HCT116 (cell line): Measurements from ENCODE around the gene H2AZ2. TPM values are rescaled to one million over a fixed set of nuclear protein-coding genes. Genes with fewer than 3 reads are reported as not detected.

Experiments
- ATAC-seq: fragments of 200-7000 bp; cut with Tn5 transposase; 2 replicates; pipeline ENCODE4 v1.9.1; 2020; ENCODE audit warnings: mild to moderate bottlenecking, moderate library complexity
- BruUV-seq: library from RNA; stranded (reverse); fragments of 400-500 nt; replicated peaks from 2 replicates; lab custom pipeline; 2021; lab: Mats Ljungman, UMichigan
- CTCF ChIA-PET: fragments of 300-600 bp; sonication (Branson Sonifier 250); formaldehyde crosslinking; loops from one replicate; lab custom pipeline; 2021; ENCODE audit warnings: antibody characterized with exemption; lab: Charles Lee
- POLR2A ChIA-PET: fragments of 300-600, 350-600 bp; sonication (Branson Sonifier 250); formaldehyde crosslinking; loops from one replicate; lab custom pipeline; 2021; ENCODE audit warnings: antibody characterized with exemption; lab: Charles Lee
- RAD21 ChIA-PET, 2 experiments: fragments of 300-600 bp; sonication (Branson Sonifier 250); formaldehyde crosslinking; loops; one replicate each; lab custom pipeline; 2023; ENCODE audit warnings: low total read pairs in 2 of 2; ENCODE audit not compliant: uncharacterized antibody in 2 of 2, unreplicated experiment in 2 of 2, low non-redundant PET in 1 of 2; lab: Charles Lee
- DNase-seq: peaks from one replicate; pipeline ENCODE4 v3.0.0-alpha.2; 2010; ENCODE audit warnings: low read depth, low spot score
- H2AFZ ChIP-seq: fragments of 200-600 bp; shearing (Covaris generic), sonication (generic); 2 replicates; pipeline ENCODE4 v1.6.1; 2017; ENCODE audit warnings: low read depth, mixed run types, mixed read lengths, antibody characterized with exemption, low read length; ENCODE audit not compliant: poor library complexity, severe bottlenecking
- H3K27ac ChIP-seq: 2 replicates; pipeline ENCODE4 v1.5.1; 2012; ENCODE audit warnings: low read depth, low read length
- H3K27me3 ChIP-seq: fragments of 200-600 bp; sonication (generic); 2 replicates; pipeline ENCODE4 v1.6.1; 2016; ENCODE audit warnings: mixed run types, low read length, mixed read lengths; ENCODE audit not compliant: insufficient read depth
- H3K36me3 ChIP-seq, 2 experiments: fragments of 200-500 bp in 1 of 2; fragments of 200-600 bp in 1 of 2; sonication (Bioruptor generic) in 1 of 2; sonication (generic) in 1 of 2; 2 replicates each; pipeline versions ENCODE4 v1.5.1 to v1.6.1; 2014 to 2016; ENCODE audit warnings: low read length in 2 of 2, inconsistent platforms in 1 of 2, mixed read lengths in 1 of 2, mixed run types in 1 of 2; ENCODE audit not compliant: insufficient read depth in 2 of 2, control insufficient read depth in 1 of 2
- H3K4me1 ChIP-seq, 2 experiments: fragments of 200-600 bp in 1 of 2; sonication (generic) in 1 of 2; 2 replicates each; pipeline versions ENCODE4 v1.5.1 to v1.6.1; 2012 to 2017; ENCODE audit warnings: low read length in 2 of 2, inconsistent platforms in 1 of 2, mild to moderate bottlenecking in 1 of 2, mixed read lengths in 1 of 2, mixed run types in 1 of 2, moderate library complexity in 1 of 2; ENCODE audit not compliant: insufficient read depth in 2 of 2, control insufficient read depth in 1 of 2
- H3K4me2 ChIP-seq: fragments of 200-600 bp; sonication (generic); 2 replicates; pipeline ENCODE4 v1.6.1; 2017; ENCODE audit warnings: mixed run types, low read length, mixed read lengths
- H3K4me3 ChIP-seq, 2 experiments: fragments of 200-600 bp in 1 of 2; sonication (generic) in 1 of 2; replicated peaks in 1 of 2; 2 replicates each; pipeline ENCODE4 v1.5.1; 2011 to 2016; ENCODE audit warnings: low read length in 2 of 2, control low read depth in 1 of 2, low read depth in 1 of 2, mild to moderate bottlenecking in 1 of 2, mixed read lengths in 1 of 2, mixed run types in 1 of 2
- H3K79me2 ChIP-seq: fragments of 200-600 bp; sonication (generic); 2 replicates; pipeline ENCODE4 v1.6.1; 2017; ENCODE audit warnings: mild to moderate bottlenecking, mixed run types, low read length, moderate library complexity, mixed read lengths; ENCODE audit not compliant: insufficient read depth
- H3K9ac ChIP-seq: fragments of 200-600 bp; sonication (generic); 2 replicates; pipeline ENCODE4 v1.6.1; 2016; ENCODE audit warnings: low read length, mixed read lengths
- H3K9me2 ChIP-seq: fragments of 200-600 bp; sonication (generic), shearing (Covaris generic); 2 replicates; pipeline ENCODE4 v1.6.1; 2017; ENCODE audit warnings: mixed run types, mild to moderate bottlenecking, moderate library complexity; ENCODE audit not compliant: insufficient read depth
- H3K9me3 ChIP-seq, 2 experiments: fragments of 200-500 bp in 1 of 2; fragments of 200-600 bp in 1 of 2; sonication (Bioruptor generic) in 1 of 2; sonication (generic) in 1 of 2; 2 replicates each; pipeline ENCODE4 v1.6.1; 2014 to 2017; ENCODE audit warnings: low read length in 2 of 2, mixed read lengths in 2 of 2, inconsistent platforms in 1 of 2, low read depth in 1 of 2, mild to moderate bottlenecking in 1 of 2, mixed run types in 1 of 2, moderate library complexity in 1 of 2; ENCODE audit not compliant: control insufficient read depth in 1 of 2, insufficient read depth in 1 of 2
- H4K20me1 ChIP-seq: fragments of 200-600 bp; sonication (generic), shearing (Covaris generic); 2 replicates; pipeline ENCODE4 v1.6.1; 2017; ENCODE audit warnings: mixed run types, mild to moderate bottlenecking, moderate library complexity; ENCODE audit not compliant: insufficient read depth
- CTCF ChIP-seq, 3 experiments: fragments of 200-600 bp in 1 of 3; sonication (generic) in 1 of 3; IDR thresholded peaks in 2 of 3; conservative IDR thresholded peaks in 1 of 3; 2 replicates each; pipeline ENCODE4 v1.5.1; 2012 to 2017; ENCODE audit warnings: low read depth in 2 of 3, low read length in 2 of 3, antibody characterized with exemption in 1 of 3, borderline replicate concordance in 1 of 3, control low read depth in 1 of 3, mild to moderate bottlenecking in 1 of 3, mixed read lengths in 1 of 3, mixed run types in 1 of 3, moderate library complexity in 1 of 3; ENCODE audit not compliant: insufficient read depth in 1 of 3
- EZH2phosphoT487 ChIP-seq: fragments of 200-600 bp; IDR thresholded peaks from 2 replicates; pipeline ENCODE4 v1.6.1; 2018; ENCODE audit warnings: antibody characterized with exemption, borderline replicate concordance
- MAX ChIP-seq: IDR thresholded peaks from 2 replicates; pipeline ENCODE4 v1.6.1; 2012
- POLR2A ChIP-seq: IDR thresholded peaks from 2 replicates; pipeline ENCODE4 v1.7.0; 2011; ENCODE audit warnings: borderline replicate concordance; ENCODE audit not compliant: insufficient read depth, insufficient read length; ENCODE audit errors: extremely low read depth
- POLR2AphosphoS5 ChIP-seq: IDR thresholded peaks from 2 replicates; pipeline ENCODE4 v1.6.1; 2011; ENCODE audit warnings: mild to moderate bottlenecking, low read depth, low read length, moderate library complexity
- RAD21 ChIP-seq: IDR thresholded peaks from 2 replicates; pipeline ENCODE4 v1.6.1; 2012; ENCODE audit warnings: low read depth, mild to moderate bottlenecking
- SIN3A ChIP-seq: IDR thresholded peaks from 2 replicates; pipeline ENCODE4 v1.6.1; 2012; ENCODE audit warnings: low read depth
- SRF ChIP-seq: IDR thresholded peaks from 2 replicates; pipeline ENCODE4 v1.6.1; 2012; ENCODE audit warnings: low read depth
- ZFX ChIP-seq: fragments of 450-650 bp; IDR thresholded peaks from 2 replicates; pipeline ENCODE4 v1.6.1; 2017
- intact Hi-C: fragments of 100-400 bp; cut with micrococcal nuclease; formaldehyde crosslinking; loops from 2 replicates; pipeline ENCODE4 v1.10.0; 2022
- total RNA-seq: library from RNA; stranded (reverse); gene quantifications from one replicate; pipeline ENCODE4 v1.2.1, GENCODE V29; 2021; ENCODE audit not compliant: unreplicated experiment

H2AZ2 gene
- total RNA-seq, 1 experiment from 2014 or later = 226 TPM

GRCh38 chr7:44849259-44849884, 1.5 kb upstream of the H2AZ2 start:
- no peak for ATAC-seq
- POLR2A ChIA-PET = interaction anchor here (1.5 kb wide), 1 partner anchor 18 kb away, joined by 4 read pairs; no protein-coding TSS in a partner anchor
- intact Hi-C loops = loop anchor here (5.0 kb wide), 1 partner anchor 52 kb away; the partner anchor contains the start of gene PPIA

GRCh38 chr7:44847509-44847919, 373 bp downstream of the H2AZ2 start:
- no peaks in the 10 kb centered on the region for H3K27me3 ChIP-seq
- H4K20me1 ChIP-seq = peaks cover 11% of the 10 kb centered on the region; the same call in 1 of the 2 replicates
- H2AFZ ChIP-seq = no peak overlapping the region
- BruUV-seq = TSS peak; percentile 57
- H3K9me3 ChIP-seq = no peaks in the 10 kb centered on the region
- ChIA-PET POLR2A (interaction anchor here (0.6 to 1.6 kb wide), 12 partner anchors 9 to 272 kb away, joined by 3 to 6 read pairs (median 4); partner anchors contain the start of genes OGDH and PURB), RAD21 (interaction anchor here in 1 of 2 experiments (1.0 kb wide), 1 partner anchor 289 kb away, joined by 3 read pairs; no protein-coding TSS in a partner anchor), CTCF (interaction anchor here (0.6 to 2.3 kb wide), 13 partner anchors 9 to 499 kb away, joined by 3 to 8 read pairs (median 4); partner anchors contain the start of gene DDX56)
- peak overlapping the region; percentile 89 for H3K9ac ChIP-seq
- intact Hi-C loops = loop anchor here (2.0 to 5.0 kb wide), 2 partner anchors 50 to 259 kb away; partner anchors contain the start of gene PPIA
- DNase-seq (peak; percentile 51), ATAC-seq (peak; percentile 76)
- H3K36me3 ChIP-seq = peaks cover 0 to 2% of the 10 kb centered on the region in 2 experiments; a peak in 2 of 4 replicates
- H3K79me2 ChIP-seq = peaks cover 51% of the 10 kb centered on the region
- peak overlapping the region; percentile 84 to 97 for H3K4me3 ChIP-seq
- H3K27ac ChIP-seq = peak overlapping the region; percentile 81
- TF ChIP-seq RAD21 = peak; percentile 90
- peak; percentile 61 to 85 (median 76) for TF ChIP-seq CTCF (IDR thresholded peaks at IDR 0.05 in 2 of 3, conservative IDR thresholded peaks at IDR 0.05 in 1 of 3; ENCODE audit: borderline replicate concordance in 1 of 3, insufficient read depth in 1 of 3, low read depth in 2 of 3, low read length in 2 of 3)
- peak; percentile 55 for TF ChIP-seq MAX
- no peak for TF ChIP-seq POLR2A
- TF ChIP-seq SRF = no peak
- peak; percentile 53 for TF ChIP-seq POLR2AphosphoS5
- peak; percentile 77; the same call in 1 of the 2 replicates for TF ChIP-seq ZFX
- no peak for TF ChIP-seq EZH2phosphoT487
- H3K4me1 ChIP-seq = peaks cover 5 to 24% of the 10 kb centered on the region in 2 experiments; a peak in 3 of 4 replicates
- H3K4me2 ChIP-seq = peak overlapping the region; percentile 77
- H3K9me2 ChIP-seq = no peaks in the 10 kb centered on the region

More at GRCh38 chr7:44849259-44849884, 1.5 kb upstream of the H2AZ2 start:
- H3K27me3 ChIP-seq = no peaks in the 10 kb centered on the region
- 0 out of 2 replicates have a peak, but pooled peaks have one; percentile 25 for TF ChIP-seq POLR2AphosphoS5
- TF ChIP-seq SIN3A = no peak
- H3K27ac ChIP-seq = peak overlapping the region; percentile 89; the same call in 1 of the 2 replicates
- peak overlapping the region; percentile 91 for H3K9ac ChIP-seq
- no peak overlapping the region for H2AFZ ChIP-seq
- ChIA-PET RAD21 (no interaction called here), CTCF (interaction anchor here (1.5 to 2.0 kb wide), 2 partner anchors 8 to 275 kb away, joined by 3 to 8 read pairs; partner anchors contain the start of gene DDX56)
- BruUV-seq = no TSS peak
- H3K36me3 ChIP-seq = no peaks in the 10 kb centered on the region
- peaks cover 5 to 38% of the 10 kb centered on the region in 2 experiments; a peak in 3 of 4 replicates for H3K4me1 ChIP-seq
- H3K4me3 ChIP-seq = peak overlapping the region; percentile 66 to 76
- H3K79me2 ChIP-seq = peaks cover 32% of the 10 kb centered on the region
- peak overlapping the region; percentile 84 for H3K4me2 ChIP-seq
- H3K9me3 ChIP-seq = no peaks in the 10 kb centered on the region
- no peaks in the 10 kb centered on the region for H3K9me2 ChIP-seq
- no peak for DNase-seq
- peaks cover 7% of the 10 kb centered on the region; the same call in 1 of the 2 replicates for H4K20me1 ChIP-seq
